BE2C (cell line): ENCODE measurements around the gene SNTG2.

Source experiments
- DNase-seq: peaks from one replicate; pipeline ENCODE4 v3.0.0-alpha.2; 2020
- H3K27me3 ChIP-seq: fragments of 250-450 bp; sonication (Bioruptor Pico); 2 replicates; pipeline ENCODE4 v1.5.1; 2020; ENCODE audit warnings: mild to moderate bottlenecking
- H3K36me3 ChIP-seq: fragments of 250-450 bp; sonication (Bioruptor Pico); 2 replicates; pipeline ENCODE4 v1.5.1; 2020; ENCODE audit warnings: mild to moderate bottlenecking
- H3K4me1 ChIP-seq: fragments of 250-450 bp; sonication (Bioruptor Pico); 2 replicates; pipeline ENCODE4 v1.5.1; 2020
- H3K4me3 ChIP-seq: 2 replicates; pipeline ENCODE4 v1.5.1; 2011; ENCODE audit warnings: low read depth, low read length
- H3K9me3 ChIP-seq: fragments of 250-450 bp; sonication (Bioruptor Pico); 2 replicates; pipeline ENCODE4 v1.5.1; 2020
- CTCF ChIP-seq: IDR thresholded peaks from 2 replicates; pipeline ENCODE4 v1.5.1; 2012; ENCODE audit warnings: mild to moderate bottlenecking, low read depth, low read length

Gene SNTG2

GRCh38 chr2:1055014-1055595 lies 104.5 kb downstream of the SNTG2 start:
- no peaks in the 10 kb centered on the region for H3K4me1 ChIP-seq
- DNase-seq, result no peak
- TF ChIP-seq CTCF, result no peak
- no peaks in the 10 kb centered on the region for H3K36me3 ChIP-seq
- no peaks in the 10 kb centered on the region for H3K27me3 ChIP-seq
- H3K9me3 ChIP-seq, result no peaks in the 10 kb centered on the region
- H3K4me3 ChIP-seq, result no peak overlapping the region

GRCh38 chr2:1060372-1060771 lies 109.7 kb downstream of the SNTG2 start:
- H3K9me3 ChIP-seq, result no peaks in the 10 kb centered on the region
- no peak overlapping the region for H3K4me3 ChIP-seq
- no peak for TF ChIP-seq CTCF
- no peak for DNase-seq
- no peaks in the 10 kb centered on the region for H3K36me3 ChIP-seq
- H3K27me3 ChIP-seq, result no peaks in the 10 kb centered on the region
- no peaks in the 10 kb centered on the region for H3K4me1 ChIP-seq

GRCh38 chr2:1060987-1061386 lies 110.3 kb downstream of the SNTG2 start:
- H3K27me3 ChIP-seq, result no peaks in the 10 kb centered on the region
- H3K9me3 ChIP-seq, result no peaks in the 10 kb centered on the region
- no peak for DNase-seq
- no peak for TF ChIP-seq CTCF
- no peaks in the 10 kb centered on the region for H3K36me3 ChIP-seq
- H3K4me1 ChIP-seq, result no peaks in the 10 kb centered on the region
- H3K4me3 ChIP-seq, result no peak overlapping the region

GRCh38 chr2:1068241-1068640 lies 117.6 kb downstream of the SNTG2 start:
- no peak for DNase-seq
- H3K36me3 ChIP-seq, result no peaks in the 10 kb centered on the region
- no peak for TF ChIP-seq CTCF
- no peaks in the 10 kb centered on the region for H3K9me3 ChIP-seq
- no peaks in the 10 kb centered on the region for H3K27me3 ChIP-seq
- H3K4me1 ChIP-seq, result no peaks in the 10 kb centered on the region
- no peak overlapping the region for H3K4me3 ChIP-seq

- TF ChIP-seq CTCF, result no peak
- H3K4me3 ChIP-seq, result no peak overlapping the region
- H3K36me3 ChIP-seq, result no peaks in the 10 kb centered on the region
- no peak for DNase-seq
- no peaks in the 10 kb centered on the region for H3K9me3 ChIP-seq
- no peaks in the 10 kb centered on the region for H3K27me3 ChIP-seq
- no peaks in the 10 kb centered on the region for H3K4me1 ChIP-seq
Measured at GRCh38 chr2:1068822-1069221, 118.2 kb downstream of the SNTG2 start.

- Histone ChIP-seq H3K36me3 (no peaks in the 10 kb centered on the region), H3K9me3 (no peaks in the 10 kb centered on the region), H3K4me3 (no peak overlapping the region), H3K4me1 (no peaks in the 10 kb centered on the region), H3K27me3 (no peaks in the 10 kb centered on the region)
- DNase-seq, result no peak
- no peak for TF ChIP-seq CTCF
Measured at GRCh38 chr2:1069847-1070246, 119.2 kb downstream of the SNTG2 start.
